Peyer's patch (tissue), 4 donors: ENCODE measurements around the gene HECTD4.

Experiments used
- CTCF ChIP-seq, 6 experiments: fragments of 450-650 bp in 4 of 6; fragments of 200-600 bp in 2 of 6; sonication (generic) in 1 of 6; IDR thresholded peaks; one replicate each; pipeline ENCODE4 v1.5.1; 2017 to 2019; ENCODE audit warnings: antibody characterized with exemption in 6 of 6, mild to moderate bottlenecking in 3 of 6, moderate library complexity in 1 of 6
- POLR2A ChIP-seq, 2 donors: fragments of 450-650 bp; IDR thresholded peaks; one replicate each; pipeline ENCODE4 v1.5.1; 2017; ENCODE audit warnings: antibody characterized with exemption in 2 of 2, mild to moderate bottlenecking in 2 of 2, moderate library complexity in 2 of 2

GRCh38 chr12:112359290-112359689, 22.9 kb downstream of the HECTD4 start:
- TF ChIP-seq POLR2A (IDR thresholded peaks at IDR 0.05) (no peak), CTCF (IDR thresholded peaks at IDR 0.05) (no peak)
